Cardiac septum (tissue), 1 donor: ENCODE results near the gene USP6NL. TPM values are rescaled to one million over a fixed set of nuclear protein-coding genes. Genes with fewer than 3 reads are reported as not detected.

Source experiments
- DNase-seq: peaks from one replicate; pipeline ENCODE4 v3.0.0-alpha.2; 2020; ENCODE audit warnings: low spot score
- intact Hi-C: fragments of 100-400 bp; cut with DNase I; formaldehyde crosslinking; loops from one replicate; pipeline ENCODE4 v1.14.0; 2022
- total RNA-seq: library from RNA; stranded (reverse); fragmentation: NEBNext Ultra II Directional; extraction: Animal tissue kit (Norgen Biotek cat#: 25700); gene quantifications from one replicate; pipeline ENCODE4 v1.2.1, GENCODE V29; 2021
- donor health status: DM: no; HTN: no; CAD: no.

The USP6NL gene
- total RNA-seq, 1 donor from 2014 or later, result 10.5 TPM

DNA sequence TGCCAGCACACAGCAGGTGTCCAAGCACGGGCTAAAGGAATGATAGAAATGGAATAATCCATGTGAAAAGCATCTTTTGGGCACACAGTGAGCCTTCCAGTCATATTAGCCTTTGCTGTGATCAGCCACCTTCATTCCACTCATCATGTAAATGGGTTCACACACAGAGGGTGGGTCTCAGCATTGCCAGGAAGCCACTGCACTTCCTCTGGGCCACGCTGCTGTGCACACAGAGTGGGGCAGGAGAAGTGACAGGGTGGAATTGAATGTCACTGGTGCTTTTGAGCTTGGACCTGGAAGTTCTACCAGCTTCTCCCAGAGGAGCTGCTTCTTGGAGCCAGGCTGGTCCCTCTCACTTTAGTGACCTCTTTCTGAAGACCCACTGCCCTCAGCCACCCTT lies 203.5 kb downstream of the USP6NL start:
- intact Hi-C loops, result no loop called here
- no peak for DNase-seq

DNA sequence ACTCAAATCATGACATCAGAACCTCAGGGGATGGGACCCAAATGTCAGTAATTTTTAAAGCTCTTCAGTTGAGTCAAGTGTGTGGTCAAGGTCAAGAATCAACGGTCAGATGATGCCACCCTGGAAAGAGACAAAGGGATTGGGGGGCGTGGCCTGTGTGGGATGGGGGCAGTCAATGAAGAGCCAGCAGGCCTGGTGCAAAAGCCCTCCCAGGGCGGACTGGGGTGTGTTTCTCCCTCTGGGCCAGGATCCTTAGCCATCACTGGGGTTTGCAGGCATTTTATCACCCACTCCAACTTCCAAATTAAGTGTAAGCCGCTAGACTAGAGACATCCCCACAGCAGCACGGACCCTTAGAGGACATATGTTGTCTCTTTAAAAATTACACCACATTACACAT lies 204.7 kb downstream of the USP6NL start:
- intact Hi-C loops, result no loop called here
- DNase-seq, result peak; percentile 60

DNA sequence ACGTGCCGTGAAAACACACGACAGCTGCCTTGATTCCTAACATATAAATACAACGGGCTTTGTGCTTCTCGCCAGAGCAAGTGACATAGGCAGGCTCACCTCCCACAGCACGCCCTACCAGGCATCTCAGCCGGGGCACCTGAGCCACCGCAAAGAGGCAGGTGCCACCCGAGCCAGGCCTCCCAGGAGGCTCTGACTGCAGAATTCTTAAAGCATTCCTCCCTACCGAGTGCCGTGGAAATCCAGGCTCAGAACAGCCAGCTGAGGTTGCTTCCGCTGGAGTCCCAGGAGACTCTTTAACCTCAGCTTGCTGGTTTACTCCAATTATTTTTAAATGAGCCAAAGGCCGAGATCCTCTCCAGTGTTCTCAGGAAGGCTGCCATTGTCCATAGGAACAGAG lies 206.5 kb downstream of the USP6NL start:
- intact Hi-C loops, result no loop called here
- peak; percentile 65 for DNase-seq

Other genes starting within 250 kb of the USP6NL start
- 35.1 TPM for gene ECHDC3, start 130.7 kb upstream of the USP6NL start, total RNA-seq
- gene PROSER2, start 211.7 kb upstream of the USP6NL start, total RNA-seq, result 1.3 TPM